HepG2 (cell line): ENCODE measurements around the gene SIRT7. TPM values are rescaled to one million over a fixed set of nuclear protein-coding genes. Genes with fewer than 3 reads are reported as not detected.

Experiments used
- AGO1 ChIP-seq: fragments of 200-400 bp; formaldehyde crosslinking; IDR thresholded peaks from 2 replicates; pipeline ENCODE4 v1.6.1; 2017; ENCODE audit warnings: mild to moderate bottlenecking, low read depth, low read length, moderate library complexity; ENCODE audit not compliant: poor library complexity, severe bottlenecking
- BCLAF1 ChIP-seq: fragments of 450-650 bp; IDR thresholded peaks from 2 replicates; pipeline ENCODE4 v1.6.1; 2017; ENCODE audit warnings: mild to moderate bottlenecking
- DPF2 ChIP-seq: sonication (generic); formaldehyde crosslinking; IDR thresholded peaks from 2 replicates; pipeline ENCODE4 v1.4.0; 2020; ENCODE audit warnings: mild to moderate bottlenecking, low read depth, missing genetic modification reagents, borderline replicate concordance
- FOSL2 ChIP-seq: sonication (generic); formaldehyde crosslinking; IDR thresholded peaks from 2 replicates; pipeline ENCODE4 v1.4.0; 2020; ENCODE audit warnings: missing genetic modification reagents
- FOXP1 ChIP-seq, 2 experiments: fragments of 450-650 bp in 1 of 2; IDR thresholded peaks; 2 replicates each; pipeline ENCODE4 v1.6.1; 2017 to 2018; ENCODE audit warnings: antibody characterized with exemption in 1 of 2
- HMGXB3 ChIP-seq: sonication (generic); formaldehyde crosslinking; IDR thresholded peaks from 2 replicates; pipeline ENCODE4 v1.4.0; 2020; ENCODE audit warnings: missing genetic modification reagents, borderline replicate concordance
- MEF2D ChIP-seq: sonication (generic); formaldehyde crosslinking; IDR thresholded peaks from 2 replicates; pipeline ENCODE4 v1.5.1; 2020; ENCODE audit warnings: mild to moderate bottlenecking, missing genetic modification reagents
- PCBP2 ChIP-seq: fragments of 200-400 bp; formaldehyde crosslinking; optimal IDR thresholded peaks from 2 replicates; pipeline ENCODE3; 2018; ENCODE audit warnings: low read length, low read depth; ENCODE audit not compliant: poor library complexity, severe bottlenecking
- SAFB2 ChIP-seq: sonication (generic); formaldehyde crosslinking; IDR thresholded peaks from 2 replicates; pipeline ENCODE4 v1.5.1; 2020; ENCODE audit warnings: missing genetic modification reagents, low read depth, mild to moderate bottlenecking, borderline replicate concordance
- SALL1 ChIP-seq: sonication (generic); formaldehyde crosslinking; IDR thresholded peaks from 2 replicates; pipeline ENCODE4 v1.8.0; 2022; ENCODE audit warnings: mild to moderate bottlenecking, missing genetic modification reagents
- SKIL ChIP-seq: sonication (generic); formaldehyde crosslinking; IDR thresholded peaks from 2 replicates; pipeline ENCODE4 v1.8.0; 2022; ENCODE audit warnings: missing genetic modification reagents, mild to moderate bottlenecking, moderate library complexity, borderline replicate concordance
- SNAI1 ChIP-seq: sonication (generic); formaldehyde crosslinking; IDR thresholded peaks from 2 replicates; pipeline ENCODE4 v1.5.0; 2020; ENCODE audit warnings: mild to moderate bottlenecking, missing genetic modification reagents, borderline replicate concordance
- ZNF546 ChIP-seq: sonication (generic); formaldehyde crosslinking; conservative IDR thresholded peaks from 2 replicates; pipeline ENCODE4 v1.8.1; 2023; ENCODE audit warnings: mild to moderate bottlenecking, missing genetic modification reagents
- polyA plus RNA-seq, 8 experiments: library from polyadenylated mRNA; depleted of rRNA in 3 of 8; stranded (reverse) in 7 of 8; unstranded in 1 of 8; fragments of >200 nt; fragmentation: Illumina TruSeq in 4 of 8; extraction: Trizol in 4 of 8; gene quantifications; 2 replicates each; pipeline versions ENCODE4 v1.2.1 to v1.2.3, GENCODE V29; 2011 to 2016; ENCODE audit warnings: low read depth in 4 of 8, missing spikeins in 1 of 8, mixed read lengths in 1 of 8; ENCODE audit not compliant: insufficient read depth in 1 of 8
- total RNA-seq, 5 experiments: library from RNA; depleted of rRNA; stranded (reverse); fragments of >200 nt; fragmentation: Illumina TruSeq; extraction: Trizol; gene quantifications; 2 replicates each; pipeline ENCODE4 v1.2.3, GENCODE V29; 2016; ENCODE audit warnings: low read depth in 1 of 5

Gene SIRT7
- total and polyA plus RNA-seq, 2 of the 13 experiments (the other 11 are each of a cell fraction or from before 2014, with no cell fraction given) = 8.3 to 24.8 TPM

GRCh38 chr17:81869221-81870130, 48.5 kb downstream of the SIRT7 start (continued):
- TF ChIP-seq BCLAF1 (no peak), ZNF546 (CRISPR knock-in tag) (no peak), HMGXB3 (CRISPR knock-in tag) (no peak), SAFB2 (CRISPR knock-in tag) (no peak), PCBP2 (no peak), FOSL2 (CRISPR knock-in tag) (no peak; the same call in 1 of the 2 replicates), MEF2D (CRISPR knock-in tag) (no peak; the same call in 1 of the 2 replicates), FOXP1 (IDR thresholded peaks at IDR 0.05) (no peak), FOXP1 (CRISPR knock-in tag; IDR thresholded peaks at IDR 0.05) (no peak), DPF2 (no peak), SKIL (CRISPR knock-in tag) (0 out of 2 replicates have a peak, but pooled peaks have one; percentile 42), AGO1 (peak; percentile 96), SALL1 (CRISPR knock-in tag) (no peak), SNAI1 (CRISPR knock-in tag) (0 out of 2 replicates have a peak, but pooled peaks have one; percentile 48)
